Ishikawa (cell line): ENCODE measurements around the gene FAM3D.

ENCODE experiments used
- CEBPB ChIP-seq: IDR thresholded peaks from 2 replicates; pipeline ENCODE4 v1.6.1; 2012
- CREB1 ChIP-seq: IDR thresholded peaks from 2 replicates; pipeline ENCODE4 v1.6.1; 2012; ENCODE audit warnings: low read depth
- EP300 ChIP-seq: IDR thresholded peaks from 2 replicates; pipeline ENCODE4 v1.6.1; 2012; ENCODE audit warnings: borderline replicate concordance
- RAD21 ChIP-seq: IDR thresholded peaks from 2 replicates; pipeline ENCODE4 v1.6.1; 2012; ENCODE audit warnings: low read depth
- TAF1 ChIP-seq: IDR thresholded peaks from 2 replicates; pipeline ENCODE4 v1.6.1; 2012; ENCODE audit warnings: low read depth, mild to moderate bottlenecking
- TCF12 ChIP-seq: IDR thresholded peaks from 2 replicates; pipeline ENCODE4 v1.6.1; 2012; ENCODE audit warnings: low read depth
- YY1 ChIP-seq: IDR thresholded peaks from 2 replicates; pipeline ENCODE4 v1.6.1; 2012; ENCODE audit warnings: low read depth
- TF ChIP-seq, protein P1 (sequence below): IDR thresholded peaks from 2 replicates; pipeline ENCODE4 v1.6.1; 2012; ENCODE audit warnings: low read depth, mild to moderate bottlenecking
- TF ChIP-seq, protein P2 (sequence below): IDR thresholded peaks from 2 replicates; pipeline ENCODE4 v1.6.1; 2012

DNA sequence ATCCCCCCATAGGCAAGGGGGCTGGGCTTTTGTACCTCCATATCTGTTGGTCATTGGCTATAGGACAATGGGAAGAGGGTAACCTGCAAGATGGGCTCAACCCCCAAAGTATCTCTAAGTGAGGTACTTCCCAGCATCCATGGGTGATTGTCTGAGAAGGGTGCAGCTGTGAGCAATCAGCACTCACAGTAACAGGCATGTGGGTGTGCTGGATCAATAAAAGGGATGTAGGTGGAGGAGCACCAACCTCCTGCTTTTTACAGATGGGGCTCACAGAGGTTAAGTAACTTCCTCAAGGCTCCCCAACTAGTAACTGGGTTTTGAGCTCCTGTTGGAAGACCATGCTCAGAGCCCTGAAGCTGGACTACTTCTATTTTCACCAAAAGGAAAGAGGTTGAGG, 63.0 kb downstream of the FAM3D start:
- TF ChIP-seq, protein P1, sequence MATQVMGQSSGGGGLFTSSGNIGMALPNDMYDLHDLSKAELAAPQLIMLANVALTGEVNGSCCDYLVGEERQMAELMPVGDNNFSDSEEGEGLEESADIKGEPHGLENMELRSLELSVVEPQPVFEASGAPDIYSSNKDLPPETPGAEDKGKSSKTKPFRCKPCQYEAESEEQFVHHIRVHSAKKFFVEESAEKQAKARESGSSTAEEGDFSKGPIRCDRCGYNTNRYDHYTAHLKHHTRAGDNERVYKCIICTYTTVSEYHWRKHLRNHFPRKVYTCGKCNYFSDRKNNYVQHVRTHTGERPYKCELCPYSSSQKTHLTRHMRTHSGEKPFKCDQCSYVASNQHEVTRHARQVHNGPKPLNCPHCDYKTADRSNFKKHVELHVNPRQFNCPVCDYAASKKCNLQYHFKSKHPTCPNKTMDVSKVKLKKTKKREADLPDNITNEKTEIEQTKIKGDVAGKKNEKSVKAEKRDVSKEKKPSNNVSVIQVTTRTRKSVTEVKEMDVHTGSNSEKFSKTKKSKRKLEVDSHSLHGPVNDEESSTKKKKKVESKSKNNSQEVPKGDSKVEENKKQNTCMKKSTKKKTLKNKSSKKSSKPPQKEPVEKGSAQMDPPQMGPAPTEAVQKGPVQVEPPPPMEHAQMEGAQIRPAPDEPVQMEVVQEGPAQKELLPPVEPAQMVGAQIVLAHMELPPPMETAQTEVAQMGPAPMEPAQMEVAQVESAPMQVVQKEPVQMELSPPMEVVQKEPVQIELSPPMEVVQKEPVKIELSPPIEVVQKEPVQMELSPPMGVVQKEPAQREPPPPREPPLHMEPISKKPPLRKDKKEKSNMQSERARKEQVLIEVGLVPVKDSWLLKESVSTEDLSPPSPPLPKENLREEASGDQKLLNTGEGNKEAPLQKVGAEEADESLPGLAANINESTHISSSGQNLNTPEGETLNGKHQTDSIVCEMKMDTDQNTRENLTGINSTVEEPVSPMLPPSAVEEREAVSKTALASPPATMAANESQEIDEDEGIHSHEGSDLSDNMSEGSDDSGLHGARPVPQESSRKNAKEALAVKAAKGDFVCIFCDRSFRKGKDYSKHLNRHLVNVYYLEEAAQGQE: no peak
- TF ChIP-seq RAD21: no peak
- TF ChIP-seq, protein P2, sequence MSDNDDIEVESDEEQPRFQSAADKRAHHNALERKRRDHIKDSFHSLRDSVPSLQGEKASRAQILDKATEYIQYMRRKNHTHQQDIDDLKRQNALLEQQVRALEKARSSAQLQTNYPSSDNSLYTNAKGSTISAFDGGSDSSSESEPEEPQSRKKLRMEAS: no peak
- TF ChIP-seq TAF1: no peak
- TF ChIP-seq TCF12: no peak
- TF ChIP-seq EP300: no peak
- no peak for TF ChIP-seq CREB1
- TF ChIP-seq YY1: no peak
- no peak for TF ChIP-seq CEBPB
